ENCODE results near the gene CDK6.

GRCh38 chr7:92880212-92881090 lies 44.1 kb upstream of the CDK6 start:
- TF ChIP-seq SMC3 (IDR thresholded peaks at IDR 0.05) (0 out of 3 replicates have a peak, but pooled peaks have one; percentile 28), CTCF (IDR thresholded peaks at IDR 0.05) (peak; percentile 23; the same call in 2 of the 3 replicates), BHLHE40 (IDR thresholded peaks at IDR 0.05; ENCODE audit: low read depth, low read length) (no peak), POLR2A (IDR thresholded peaks at IDR 0.05; ENCODE audit: low read length) (no peak), RFX5 (IDR thresholded peaks at IDR 0.05) (no peak), JUNB (IDR thresholded peaks at IDR 0.05) (no peak), TFCP2L1 (CRISPR knock-in tag; IDR thresholded peaks at IDR 0.05) (no peak), EP300 (IDR thresholded peaks at IDR 0.05) (no peak), JUN (IDR thresholded peaks at IDR 0.05) (no peak), RCOR1 (IDR thresholded peaks at IDR 0.05; ENCODE audit: low read depth, low read length) (no peak), FOXS1 (CRISPR knock-in tag; IDR thresholded peaks at IDR 0.05) (no peak), E2F6 (IDR thresholded peaks at IDR 0.05; ENCODE audit: borderline replicate concordance, low read depth) (no peak), MAX (IDR thresholded peaks at IDR 0.05) (no peak)

All from A549 (cell line).